ENCODE measurements around the gene RNU11.
"Not testable (repeated sequence)": the region's sequence is repeated elsewhere in the genome, so short reads cannot be mapped to it uniquely, and the experiment has no call there.

The RNU11 gene

GRCh38 chr1:28648474-28649198, at the start of gene RNU11:
Gene RNU11 (plus strand): TSS chr1:28648600.
- DNase-seq (ENCODE audit: low spot score) = peak; percentile 90

DNA sequence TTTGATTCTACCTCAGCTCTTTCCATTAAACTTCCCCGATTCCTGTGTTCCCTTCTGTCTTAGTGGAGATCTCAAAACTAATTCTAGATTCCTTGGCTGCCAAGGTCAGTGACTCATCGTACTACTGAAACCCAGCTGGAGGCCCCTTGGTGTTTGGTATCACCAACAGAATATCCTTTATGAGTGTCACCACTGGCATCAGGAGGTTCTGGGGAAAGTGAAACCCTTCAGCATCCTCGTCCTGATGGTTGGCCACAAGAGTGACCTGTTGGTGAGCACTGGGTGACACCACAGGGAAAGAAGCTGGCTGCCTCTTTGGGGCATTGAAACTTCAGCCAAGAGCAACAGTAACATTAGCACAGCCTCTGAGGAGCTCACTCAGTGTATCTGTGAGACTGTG, 46.7 kb upstream of the RNU11 start:
- no peak for DNase-seq (ENCODE audit: low spot score)

- DNase-seq (ENCODE audit: low spot score) = peak; percentile 13
These were observed 45.6 kb upstream of the RNU11 start for GRCh38 chr1:28602536-28603439.

DNA sequence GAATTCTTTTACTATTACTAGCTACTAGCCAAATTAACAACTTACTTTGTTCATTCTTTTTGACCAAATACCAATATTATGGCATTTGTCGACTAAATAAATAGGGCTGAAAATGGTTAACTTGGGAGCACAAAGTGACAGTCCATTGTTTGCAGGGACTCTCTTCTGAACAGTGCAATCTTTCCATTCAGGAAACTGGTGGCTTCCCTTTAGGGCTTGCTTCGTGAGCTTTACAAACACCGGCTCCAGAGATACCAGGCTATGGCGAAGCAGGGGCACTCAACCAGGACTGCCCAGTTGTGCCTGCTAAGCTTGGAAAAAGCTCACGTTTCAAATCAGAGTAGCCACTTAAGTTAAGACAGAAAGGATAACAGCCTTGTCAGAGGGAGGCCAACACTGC, 44.0 kb upstream of the RNU11 start:
- no peak for DNase-seq (ENCODE audit: low spot score)

DNA sequence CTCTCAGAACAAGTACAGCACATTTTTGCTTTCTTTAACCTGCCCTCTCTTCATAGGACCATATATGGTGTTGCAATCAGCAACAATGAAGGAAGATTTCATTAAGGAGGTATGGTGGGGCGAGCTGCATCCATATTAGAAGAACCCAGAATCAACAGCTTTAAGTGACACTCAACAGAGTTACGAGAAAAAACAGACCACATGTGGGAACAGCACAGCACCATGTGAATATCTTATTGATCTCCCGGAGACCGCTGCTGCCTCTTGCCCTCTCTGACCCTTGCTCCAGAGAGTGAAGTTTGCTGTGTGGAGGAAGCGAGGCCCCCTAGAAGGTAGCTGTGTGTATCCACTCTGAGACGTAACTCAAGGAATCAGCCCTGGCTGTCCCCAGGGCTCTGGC, 43.4 kb upstream of the RNU11 start:
- no peak for DNase-seq (ENCODE audit: low spot score)

DNA sequence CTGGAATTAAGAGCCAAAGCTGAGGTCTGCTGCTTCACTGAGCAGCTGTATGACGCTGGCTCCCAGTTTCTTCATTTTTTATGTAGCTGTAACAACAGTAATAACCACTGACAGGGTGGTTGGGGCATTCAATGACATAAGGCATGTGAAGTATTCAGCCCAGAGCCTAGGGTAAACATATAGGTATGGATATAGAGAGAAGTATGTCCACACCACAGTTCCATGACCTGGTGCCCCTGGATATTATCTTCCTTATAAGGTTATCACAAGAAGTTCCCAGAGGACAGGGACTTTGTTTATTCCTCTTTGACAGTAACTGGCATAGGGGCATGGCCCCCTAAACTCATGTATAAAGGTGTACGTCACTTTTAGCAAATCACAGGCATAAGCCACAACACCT, 41.6 kb upstream of the RNU11 start:
- DNase-seq (ENCODE audit: low spot score) = no peak

GRCh38 chr1:28613175-28613574, 35.2 kb upstream of the RNU11 start:
- DNase-seq (ENCODE audit: low spot score) = no peak

DNA sequence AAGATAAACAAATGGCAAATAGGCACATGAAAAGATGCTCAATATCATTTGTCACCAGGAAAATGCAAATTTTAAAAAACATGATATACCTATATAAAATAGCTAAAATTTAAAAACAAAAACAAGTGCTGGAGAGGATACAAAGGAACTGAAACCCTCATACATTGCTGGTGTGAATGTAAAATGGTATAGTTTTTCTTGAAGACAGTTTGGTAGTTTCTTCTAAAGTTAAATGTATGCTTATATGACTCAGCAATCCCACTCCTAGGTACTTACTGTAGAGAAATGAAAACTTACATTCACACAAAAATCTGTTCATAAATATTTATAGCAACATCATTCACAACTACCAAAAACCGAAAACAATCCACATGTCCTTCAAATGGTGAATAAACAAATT, 16.7 kb upstream of the RNU11 start:
- DNase-seq (ENCODE audit: low spot score) = no peak

- no peak for DNase-seq (ENCODE audit: low spot score)
These were observed 15.8 kb upstream of the RNU11 start for GRCh38 chr1:28632560-28632959.

- peak; percentile 24 for DNase-seq (ENCODE audit: low spot score)
These were observed 7.6 kb upstream of the RNU11 start for GRCh38 chr1:28640766-28641165.

DNA sequence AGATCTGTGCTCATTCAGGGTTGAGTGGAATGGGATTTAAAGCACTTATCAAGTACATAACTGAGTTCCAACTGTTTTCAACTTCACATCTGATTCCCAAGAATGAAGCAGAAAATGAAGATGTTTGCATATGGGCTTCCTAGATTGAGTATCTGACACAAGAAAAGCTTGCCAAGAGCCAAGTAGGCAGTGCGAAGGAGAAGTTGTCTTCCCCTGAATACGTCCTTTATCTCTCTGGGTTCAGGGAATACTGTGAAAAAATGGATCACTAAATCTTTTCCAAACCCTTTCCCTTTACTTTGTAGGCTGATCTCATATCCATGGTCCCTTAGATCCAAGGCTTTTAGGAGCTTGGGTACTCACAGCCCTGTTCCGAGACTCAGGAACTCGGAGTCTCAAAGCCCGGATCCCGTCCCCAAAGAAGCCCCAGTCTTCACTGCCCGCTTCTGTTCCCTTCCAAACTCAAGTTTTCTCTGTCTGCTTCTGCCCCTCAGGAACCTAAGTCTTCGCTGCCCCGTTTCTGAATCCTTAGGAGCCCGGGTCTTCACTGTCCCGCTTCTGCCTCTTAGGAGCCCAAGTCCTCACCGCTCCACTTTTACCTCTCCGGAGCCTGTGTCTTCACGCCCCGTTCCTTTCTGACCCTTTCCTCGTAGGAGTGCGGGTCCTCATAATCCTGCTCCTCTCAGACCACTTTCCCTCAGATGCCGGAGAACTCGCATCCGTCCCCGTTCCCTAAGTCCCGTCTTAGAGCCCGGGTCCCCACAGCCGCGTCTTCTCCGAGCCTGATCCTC, 6.1 kb upstream of the RNU11 start:
- no peak for DNase-seq (ENCODE audit: low spot score)

DNA sequence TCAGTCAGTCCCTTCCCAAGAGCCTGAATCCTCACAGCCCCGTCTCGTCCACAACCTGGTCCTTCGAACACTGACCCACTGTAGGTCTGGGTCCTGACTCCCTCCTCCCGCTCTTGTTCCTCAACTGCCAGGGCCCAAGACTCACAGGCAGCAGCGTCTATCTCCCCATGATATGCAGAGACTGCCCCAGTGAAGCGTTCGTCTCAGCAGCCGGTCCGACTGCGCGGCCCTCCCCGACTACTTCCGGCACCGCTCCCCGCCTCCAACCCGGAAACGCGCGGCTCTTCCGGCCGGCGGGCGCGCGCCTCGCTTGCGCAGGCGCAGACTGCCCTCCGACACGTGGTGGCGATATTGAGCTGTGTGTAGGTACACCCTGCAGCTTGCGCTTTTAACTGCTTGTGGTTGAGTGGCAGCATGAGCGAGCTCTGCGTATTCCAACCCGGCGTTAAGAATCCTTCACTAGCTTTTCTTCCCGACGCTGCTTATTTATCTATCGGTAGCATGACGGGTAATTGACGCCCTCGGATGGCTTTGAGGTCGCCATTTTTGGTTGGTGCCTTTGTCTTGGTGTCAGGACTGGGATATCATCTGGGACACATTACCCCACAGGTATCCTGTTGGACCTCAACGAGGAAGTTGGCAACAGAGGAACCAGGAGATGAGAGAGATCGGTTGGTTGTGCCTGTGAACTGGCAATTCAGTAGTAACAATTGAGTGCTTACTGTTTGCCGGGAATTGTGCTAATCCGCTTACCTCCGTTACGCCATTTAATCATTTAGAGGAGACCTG, 5.4 kb upstream of the RNU11 start, which contains the start of gene TAF12:
TAF12 (minus strand) TSS at position 221 of the 789 bp plus-strand sequence. CDS start 20,986 bp downstream, outside the sequence.
- DNase-seq (ENCODE audit: low spot score) = peak; percentile 94

- no peak for DNase-seq (ENCODE audit: low spot score)
These were observed 3.9 kb upstream of the RNU11 start for GRCh38 chr1:28644494-28644893.

- DNase-seq (ENCODE audit: low spot score) = not testable (repeated sequence)
These were observed 3.0 kb upstream of the RNU11 start for GRCh38 chr1:28645406-28645805.

GRCh38 chr1:28646040-28646439, 2.4 kb upstream of the RNU11 start:
- DNase-seq (ENCODE audit: low spot score) = no peak

DNA sequence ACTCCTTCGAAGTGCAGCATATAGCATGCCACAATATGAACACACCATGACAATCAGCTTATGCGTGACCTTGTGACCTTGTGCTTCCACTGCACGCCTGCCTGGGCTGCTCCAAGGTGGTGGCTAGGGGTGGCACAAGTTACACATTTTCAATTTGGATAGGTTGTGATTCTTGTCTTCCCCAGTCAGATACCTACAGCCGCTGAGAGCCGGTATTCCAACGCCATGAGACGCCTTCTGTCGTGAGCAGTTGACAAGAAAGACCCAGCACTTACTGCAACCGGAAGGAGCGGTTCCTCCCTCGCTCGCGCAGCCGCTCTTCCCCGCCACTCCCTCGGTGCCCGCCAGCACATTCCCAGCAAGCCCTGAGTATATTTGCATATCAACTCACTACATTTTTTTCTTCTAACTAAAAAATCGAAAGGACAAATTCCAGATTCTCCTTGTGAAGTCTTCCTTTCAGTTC, 359 bp upstream of the RNU11 start:
- DNase-seq (ENCODE audit: low spot score) = peak; percentile 94

DNA sequence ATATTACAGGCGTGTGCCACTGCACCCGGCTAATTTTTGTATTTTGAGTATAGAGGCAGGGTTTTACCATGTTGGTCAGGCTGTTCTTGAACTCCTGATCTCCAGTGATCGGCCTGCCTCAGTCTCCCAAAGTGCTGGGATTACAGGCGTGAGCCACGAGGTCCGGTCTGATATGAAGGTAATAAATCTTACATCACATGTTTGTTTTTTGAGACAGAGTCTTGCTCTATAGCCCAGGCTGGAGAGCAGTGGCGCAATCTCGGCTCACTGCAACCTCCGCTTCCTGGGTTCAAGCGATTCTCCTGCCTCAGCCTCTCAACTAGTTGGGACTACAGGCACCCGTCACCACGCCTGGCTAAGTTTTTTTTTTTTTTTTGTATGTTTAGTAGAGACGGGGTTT, 4.7 kb downstream of the RNU11 start:
- DNase-seq (ENCODE audit: low spot score) = not testable (repeated sequence)

DNA sequence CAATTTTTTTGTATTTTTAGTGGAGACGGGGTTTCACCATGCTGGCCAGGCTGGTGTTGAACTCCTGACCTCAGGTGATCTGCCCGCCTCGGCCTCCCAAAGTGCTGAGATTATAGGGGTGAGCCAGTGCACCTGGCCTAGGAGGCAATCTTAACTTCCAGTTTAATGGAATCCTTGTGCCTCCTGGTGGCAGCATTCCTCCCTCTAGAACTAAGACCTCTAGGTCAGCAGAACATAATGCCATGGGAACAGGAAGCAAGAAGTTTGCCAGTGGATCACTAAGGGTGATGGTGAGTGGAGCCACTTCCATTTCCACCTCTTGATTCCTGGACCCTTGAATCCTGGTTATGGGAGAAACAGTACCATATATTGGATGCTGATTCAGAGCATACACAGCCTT, 5.5 kb downstream of the RNU11 start:
- peak; percentile 10 for DNase-seq (ENCODE audit: low spot score)

- not testable (repeated sequence) for DNase-seq (ENCODE audit: low spot score)
These were observed 7.3 kb downstream of the RNU11 start for GRCh38 chr1:28655448-28656311.

DNA sequence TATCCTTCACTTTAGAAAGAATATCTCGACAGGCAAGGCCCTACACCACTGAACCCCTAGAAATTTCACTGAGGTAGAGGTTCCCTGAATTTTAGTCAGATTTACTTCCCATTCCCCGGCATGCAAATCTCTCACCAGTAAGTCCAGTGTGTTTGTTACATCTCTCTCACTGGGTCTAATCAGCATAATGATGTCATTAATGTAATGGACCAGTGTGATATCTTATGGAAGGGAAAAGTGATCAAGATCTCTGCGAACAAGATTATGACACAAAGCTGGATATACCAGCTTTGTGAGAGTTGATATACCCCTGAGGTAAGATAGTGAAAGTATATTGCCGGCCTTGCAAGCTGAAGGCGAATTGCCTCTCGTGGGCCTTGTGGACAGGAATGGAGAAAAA, 7.9 kb downstream of the RNU11 start:
- no peak for DNase-seq (ENCODE audit: low spot score)
